ENCODE measurements around the gene COX7B. TPM values are rescaled to one million over a fixed set of nuclear protein-coding genes. Genes with fewer than 3 reads are reported as not detected.

The COX7B gene
- polyA plus RNA-seq, 1 donor (not counting 4 experiments of a cell fraction or from before 2014, with no cell fraction given) = 1,116 TPM

DNA sequence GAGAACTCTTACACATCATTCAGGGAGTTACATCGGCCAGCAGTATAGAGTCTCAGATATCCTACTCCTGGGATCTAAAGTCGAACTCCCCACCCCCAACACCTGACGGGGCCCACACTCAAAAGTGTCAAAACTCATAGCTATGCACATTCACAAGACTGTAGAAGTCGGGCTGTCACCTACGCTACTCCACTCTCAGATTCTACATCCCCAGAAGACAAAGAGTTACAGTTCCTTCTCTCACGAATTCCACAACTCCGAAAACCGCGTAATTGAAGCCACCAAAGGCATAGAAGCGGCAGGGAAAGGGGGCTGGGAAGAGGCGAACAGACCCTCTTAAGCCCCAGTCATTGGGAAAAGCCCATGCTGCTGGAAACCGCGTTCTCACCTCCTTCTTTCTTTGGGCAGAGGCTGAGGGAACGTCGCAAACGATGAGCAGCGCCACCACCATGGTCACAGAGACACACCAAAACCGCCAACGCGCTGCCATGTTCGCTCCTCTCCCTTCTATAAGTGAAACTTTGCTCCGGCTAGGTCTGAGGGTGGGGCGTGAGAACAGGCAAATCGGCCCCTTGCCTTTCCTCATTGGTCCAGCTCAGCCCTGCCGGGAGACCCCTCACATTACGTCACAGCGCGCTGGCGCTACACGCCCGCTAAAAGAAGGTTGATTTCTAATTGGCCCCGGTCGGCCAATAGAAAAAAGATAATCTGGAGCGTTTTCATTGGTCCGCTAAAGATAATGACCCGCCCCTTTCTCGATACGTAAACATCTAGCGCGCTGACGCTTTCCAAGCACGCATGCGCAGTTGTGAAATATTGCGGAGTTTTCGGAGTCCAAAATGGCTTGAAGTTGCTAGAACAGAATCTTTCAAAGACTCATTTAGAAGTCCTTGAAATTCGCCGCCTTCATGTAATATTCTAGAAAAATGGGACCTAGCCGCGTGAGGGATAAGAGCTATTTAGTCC, 4.1 kb upstream of the COX7B start, which contains the start of gene MAGT1:
TSS of gene MAGT1 (minus strand) at position 515 of the 966 bp plus-strand sequence. CDS start at position 490, 25 bp downstream.
- Histone ChIP-seq H3K4me1 (ENCODE audit: control insufficient read depth, extremely low read depth, insufficient read depth, low read length) (no peaks in the 10 kb centered on the region), H2AFZ (ENCODE audit: control insufficient read depth, low read length) (peak within 1 kb of the TSS; percentile 80), H3K4me3 (ENCODE audit: control insufficient read depth in 2 of 3, extremely low read depth in 1 of 3, insufficient read depth in 2 of 3, low read depth in 1 of 3, low read length in 3 of 3) (peak within 1 kb of the TSS; percentile 68 to 81 (median 72)), H3K79me2 (ENCODE audit: control insufficient read depth, insufficient read depth, low read length) (peaks cover 52% of the 10 kb centered on the region), H3K9ac (ENCODE audit: control insufficient read depth, extremely low read depth, insufficient read depth, low read length) (peak within 1 kb of the TSS; percentile 96), H3K36me3 (ENCODE audit: control insufficient read depth in 2 of 2, extremely low read depth in 1 of 2, insufficient read depth in 2 of 2, low read length in 2 of 2) (no peaks in the 10 kb centered on the region), H3K9me3 (ENCODE audit: control insufficient read depth, low read depth, low read length) (no peaks in the 10 kb centered on the region), H3K4me2 (ENCODE audit: control insufficient read depth, extremely low read depth, insufficient read depth, low read depth, low read length) (peak within 1 kb of the TSS; percentile 73), H3K9me1 (ENCODE audit: control insufficient read depth, extremely low read depth, insufficient read depth, low read length) (no peaks in the 10 kb centered on the region), H3K27me3 (ENCODE audit: control insufficient read depth, extremely low read depth, insufficient read depth, low read length) (no peaks in the 10 kb centered on the region), H3K27ac (ENCODE audit: control insufficient read depth, insufficient read depth, low read length) (peak within 1 kb of the TSS; percentile 98), H4K20me1 (ENCODE audit: control insufficient read depth, extremely low read depth, insufficient read depth, low read length) (no peaks in the 10 kb centered on the region)
- FAIRE-seq = peak; percentile 53
- TF ChIP-seq, protein P1, sequence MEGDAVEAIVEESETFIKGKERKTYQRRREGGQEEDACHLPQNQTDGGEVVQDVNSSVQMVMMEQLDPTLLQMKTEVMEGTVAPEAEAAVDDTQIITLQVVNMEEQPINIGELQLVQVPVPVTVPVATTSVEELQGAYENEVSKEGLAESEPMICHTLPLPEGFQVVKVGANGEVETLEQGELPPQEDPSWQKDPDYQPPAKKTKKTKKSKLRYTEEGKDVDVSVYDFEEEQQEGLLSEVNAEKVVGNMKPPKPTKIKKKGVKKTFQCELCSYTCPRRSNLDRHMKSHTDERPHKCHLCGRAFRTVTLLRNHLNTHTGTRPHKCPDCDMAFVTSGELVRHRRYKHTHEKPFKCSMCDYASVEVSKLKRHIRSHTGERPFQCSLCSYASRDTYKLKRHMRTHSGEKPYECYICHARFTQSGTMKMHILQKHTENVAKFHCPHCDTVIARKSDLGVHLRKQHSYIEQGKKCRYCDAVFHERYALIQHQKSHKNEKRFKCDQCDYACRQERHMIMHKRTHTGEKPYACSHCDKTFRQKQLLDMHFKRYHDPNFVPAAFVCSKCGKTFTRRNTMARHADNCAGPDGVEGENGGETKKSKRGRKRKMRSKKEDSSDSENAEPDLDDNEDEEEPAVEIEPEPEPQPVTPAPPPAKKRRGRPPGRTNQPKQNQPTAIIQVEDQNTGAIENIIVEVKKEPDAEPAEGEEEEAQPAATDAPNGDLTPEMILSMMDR (optimal IDR thresholded peaks at IDR 0.05 in 1 of 3, IDR thresholded peaks at IDR 0.05 in 1 of 3, conservative IDR thresholded peaks at IDR 0.05 in 1 of 3; ENCODE audit: extremely low read depth in 1 of 3, insufficient read depth in 2 of 3, low read length in 3 of 3) = no peak
- TF ChIP-seq EZH2 (IDR thresholded peaks at IDR 0.05; ENCODE audit: low read length) = no peak
- dilution Hi-C loops (cut with MboI; ENCODE audit: extremely low pct_ligation_motif_present, low sequenced_read_pairs) = no loop called here
- DNase-seq (ENCODE audit: low read depth, low spot score) = peak; percentile 71

DNA sequence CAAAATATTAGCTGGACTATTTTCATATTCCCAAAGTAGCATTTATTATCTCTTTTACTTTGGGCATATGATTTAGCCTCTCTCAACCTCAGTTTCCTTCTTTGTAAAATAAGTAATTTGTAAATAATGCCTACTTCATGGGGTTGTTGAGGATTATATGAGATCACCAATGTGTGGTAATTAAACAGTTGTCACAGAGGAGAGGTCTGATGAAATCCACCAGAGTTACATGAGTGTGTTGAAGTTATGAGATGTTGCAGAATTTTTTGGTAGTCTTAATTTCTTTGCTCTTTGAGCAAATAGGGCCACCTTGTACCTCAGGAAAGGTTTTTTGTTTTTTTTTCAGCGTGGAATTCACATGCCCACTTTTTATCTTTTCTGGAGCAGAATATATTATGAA, 1.4 kb downstream of the COX7B start:
- peaks cover 37% of the 10 kb centered on the region for H3K79me2 ChIP-seq (ENCODE audit: control insufficient read depth, insufficient read depth, low read length)
- no peaks in the 10 kb centered on the region for H3K9me1 ChIP-seq (ENCODE audit: control insufficient read depth, extremely low read depth, insufficient read depth, low read length)
- H3K36me3 ChIP-seq (ENCODE audit: control insufficient read depth in 2 of 2, extremely low read depth in 1 of 2, insufficient read depth in 2 of 2, low read length in 2 of 2) = peaks cover 0 to 3% of the 10 kb centered on the region in 2 experiments
- DNase-seq (ENCODE audit: low read depth, low spot score) (no peak), FAIRE-seq (no peak)
- peak overlapping the region; percentile 49 for H3K4me2 ChIP-seq (ENCODE audit: control insufficient read depth, extremely low read depth, insufficient read depth, low read depth, low read length)
- no peaks in the 10 kb centered on the region for H3K4me1 ChIP-seq (ENCODE audit: control insufficient read depth, extremely low read depth, insufficient read depth, low read length)
- peak overlapping the region; percentile 59 to 88 (median 87) for H3K4me3 ChIP-seq (ENCODE audit: control insufficient read depth in 2 of 3, extremely low read depth in 1 of 3, insufficient read depth in 2 of 3, low read depth in 1 of 3, low read length in 3 of 3)
- no peaks in the 10 kb centered on the region for H3K9me3 ChIP-seq (ENCODE audit: control insufficient read depth, low read depth, low read length)
- peak overlapping the region; percentile 91 for H3K9ac ChIP-seq (ENCODE audit: control insufficient read depth, extremely low read depth, insufficient read depth, low read length)
- no peaks in the 10 kb centered on the region for H3K27me3 ChIP-seq (ENCODE audit: control insufficient read depth, extremely low read depth, insufficient read depth, low read length)
- TF ChIP-seq, protein P1 (optimal IDR thresholded peaks at IDR 0.05 in 1 of 3, IDR thresholded peaks at IDR 0.05 in 1 of 3, conservative IDR thresholded peaks at IDR 0.05 in 1 of 3; ENCODE audit: extremely low read depth in 1 of 3, insufficient read depth in 2 of 3, low read length in 3 of 3) = no peak
- no peak for TF ChIP-seq EZH2 (IDR thresholded peaks at IDR 0.05; ENCODE audit: low read length)
- no peak overlapping the region for H2AFZ ChIP-seq (ENCODE audit: control insufficient read depth, low read length)
- dilution Hi-C loops (cut with MboI; ENCODE audit: extremely low pct_ligation_motif_present, low sequenced_read_pairs) = no loop called here
- no peaks in the 10 kb centered on the region for H4K20me1 ChIP-seq (ENCODE audit: control insufficient read depth, extremely low read depth, insufficient read depth, low read length)
- H3K27ac ChIP-seq (ENCODE audit: control insufficient read depth, insufficient read depth, low read length) = peak overlapping the region; percentile 91

Measured in keratinocyte (primary cell).